GM12878 (cell line): ENCODE data around the gene GJA9. TPM values are rescaled to one million over a fixed set of nuclear protein-coding genes. Genes with fewer than 3 reads are reported as not detected.

Experiments
- ATAC-seq: fragments of 200-7000 bp; cut with Tn5 transposase; 3 replicates; pipeline ENCODE4 v1.9.1; 2020; ENCODE audit warnings: mild to moderate bottlenecking, moderate library complexity
- BruUV-seq: library from RNA; stranded (reverse); fragments of 400-500 nt; replicated peaks from 2 replicates; lab custom pipeline; 2021; lab: Mats Ljungman, UMichigan
- CTCF ChIA-PET: fragments of 300-600 bp; sonication (Branson Sonifier 250); formaldehyde crosslinking; extraction: SDS; loops from one replicate; lab custom pipeline; 2021; ENCODE audit warnings: inconsistent platforms; lab: Yijun Ruan, JAX
- POLR2A ChIA-PET: fragments of 350-600 bp; formaldehyde crosslinking; extraction: SDS; loops from one replicate; lab custom pipeline; 2021; ENCODE audit warnings: inconsistent platforms; lab: Charles Lee
- RAD21 ChIA-PET: fragments of 300-600 bp; sonication (Branson Sonifier 250); formaldehyde crosslinking; loops from one replicate; lab custom pipeline; 2023; ENCODE audit warnings: antibody characterized with exemption; ENCODE audit not compliant: unreplicated experiment; lab: Charles Lee
- SMC1A ChIA-PET: fragments of 300-600 bp; sonication (Branson Sonifier 250); formaldehyde crosslinking; loops from one replicate; lab custom pipeline; 2023; ENCODE audit not compliant: unreplicated experiment, uncharacterized antibody; lab: Charles Lee
- DNase-seq: peaks from one replicate; pipeline ENCODE4 v3.0.0-alpha.2; 2011; ENCODE audit warnings: low read depth, low spot score
- FAIRE-seq: peaks from 3 replicates; lab custom pipeline; 2011; peaks lifted over from hg19 to GRCh38; lab: Jason Lieb, UNC
- H2AFZ ChIP-seq: 2 replicates; pipeline ENCODE4 v1.6.0; 2011; ENCODE audit warnings: low read depth, low read length, control low read depth; ENCODE audit not compliant: control insufficient read depth
- H3K27ac ChIP-seq: 2 replicates; pipeline ENCODE4 v1.5.1; 2011; ENCODE audit warnings: control low read depth; ENCODE audit not compliant: control insufficient read depth, insufficient read depth
- H3K27me3 ChIP-seq, 2 experiments: replicated peaks in 1 of 2; 2 replicates each; pipeline versions ENCODE4 v1.6.0 to v1.6.1; 2011; ENCODE audit warnings: low read length in 1 of 2; ENCODE audit not compliant: control insufficient read depth in 2 of 2, insufficient read depth in 2 of 2
- H3K36me3 ChIP-seq, 2 experiments: 2 replicates each; pipeline ENCODE4 v1.5.1; 2011; ENCODE audit warnings: low read length in 1 of 2; ENCODE audit not compliant: control insufficient read depth in 2 of 2, insufficient read depth in 2 of 2
- H3K4me1 ChIP-seq: 2 replicates; pipeline ENCODE4 v1.6.1; 2011; ENCODE audit warnings: mild to moderate bottlenecking, low read length, moderate library complexity, mixed read lengths; ENCODE audit not compliant: control insufficient read depth, insufficient read depth
- H3K4me2 ChIP-seq: 2 replicates; pipeline ENCODE4 v1.6.0; 2011; ENCODE audit warnings: control low read depth; ENCODE audit not compliant: control insufficient read depth, insufficient read depth
- H3K4me3 ChIP-seq: fragments of 200-600 bp; sonication (generic); 2 replicates; pipeline ENCODE4 v1.5.1; 2016
- H3K79me2 ChIP-seq: 2 replicates; pipeline ENCODE4 v1.6.0; 2011; ENCODE audit warnings: low read length; ENCODE audit not compliant: control insufficient read depth, insufficient read depth
- H3K9ac ChIP-seq: 2 replicates; pipeline ENCODE4 v1.8.0; 2011; ENCODE audit warnings: low read length, control low read depth, mixed read lengths; ENCODE audit not compliant: control insufficient read depth, insufficient read depth
- H3K9me3 ChIP-seq: replicated peaks from 3 replicates; pipeline ENCODE4 v1.5.1; 2011; ENCODE audit warnings: mild to moderate bottlenecking, low read length; ENCODE audit not compliant: control insufficient read depth, insufficient read depth
- H4K20me1 ChIP-seq: 2 replicates; pipeline ENCODE4 v1.6.0; 2011; ENCODE audit not compliant: control insufficient read depth, insufficient read depth
- BACH1 ChIP-seq: fragments of 450-650 bp; IDR thresholded peaks from 2 replicates; pipeline ENCODE4 v1.6.1; 2017; ENCODE audit warnings: mild to moderate bottlenecking, borderline replicate concordance
- CEBPZ ChIP-seq: fragments of 150-350 bp; IDR thresholded peaks from 2 replicates; pipeline ENCODE4 v1.6.1; 2016; ENCODE audit warnings: low read depth, low read length
- CHD2 ChIP-seq: IDR thresholded peaks from 2 replicates; pipeline ENCODE4 v1.6.1; 2011; ENCODE audit warnings: low read depth, low read length, improper control_type of control experiment, borderline replicate concordance
- EED ChIP-seq: sonication (generic); IDR thresholded peaks from 2 replicates; pipeline ENCODE4 v1.6.1; 2016; ENCODE audit warnings: antibody characterized with exemption, low read depth
- EP300 ChIP-seq, 2 experiments: fragments of 150-350 bp in 1 of 2; IDR thresholded peaks; 2 replicates each; pipeline ENCODE4 v1.6.1; 2011 to 2012; ENCODE audit warnings: low read depth in 2 of 2, low read length in 2 of 2, borderline replicate concordance in 1 of 2, improper control_type of control experiment in 1 of 2, inconsistent platforms in 1 of 2; ENCODE audit not compliant: control insufficient read depth in 1 of 2
- EZH2 ChIP-seq: IDR thresholded peaks from 2 replicates; pipeline ENCODE4 v1.6.1; 2012; ENCODE audit warnings: low read depth, mild to moderate bottlenecking, control low read depth, inconsistent platforms, low read length, borderline replicate concordance; ENCODE audit not compliant: control insufficient read depth
- FOS ChIP-seq: IDR thresholded peaks from 3 replicates; pipeline ENCODE4 v1.6.1; 2011; ENCODE audit warnings: borderline replicate concordance; ENCODE audit not compliant: insufficient read length; ENCODE audit errors: extremely low read depth
- GABPA ChIP-seq: IDR thresholded peaks from 2 replicates; pipeline ENCODE4 v1.6.1; 2014; ENCODE audit warnings: antibody characterized with exemption, low read depth, mild to moderate bottlenecking, inconsistent platforms
- HDGF ChIP-seq: fragments of 450-650 bp; IDR thresholded peaks from 2 replicates; pipeline ENCODE4 v1.6.1; 2016; ENCODE audit warnings: antibody characterized with exemption
- IKZF2 ChIP-seq, 2 experiments: fragments of 450-650 bp; IDR thresholded peaks; 2 replicates each; pipeline ENCODE4 v1.6.1; 2017; ENCODE audit warnings: mild to moderate bottlenecking in 2 of 2, moderate library complexity in 2 of 2
- KAT2A ChIP-seq: conservative IDR thresholded peaks from 2 replicates; pipeline ENCODE4 v1.6.1; 2011; ENCODE audit warnings: low read depth, low read length; ENCODE audit not compliant: control insufficient read depth
- MYB ChIP-seq: fragments of 150-350 bp; IDR thresholded peaks from 2 replicates; pipeline ENCODE4 v1.6.1; 2014; ENCODE audit warnings: mild to moderate bottlenecking, low read depth, low read length, borderline replicate concordance
- RAD21 ChIP-seq: IDR thresholded peaks from 2 replicates; pipeline ENCODE4 v1.6.1; 2011; ENCODE audit warnings: mild to moderate bottlenecking, low read depth, low read length, moderate library complexity; ENCODE audit not compliant: insufficient read depth
- SMC3 ChIP-seq: IDR thresholded peaks from 2 replicates; pipeline ENCODE4 v1.6.1; 2011; ENCODE audit warnings: low read length, improper control_type of control experiment, borderline replicate concordance
- TARDBP ChIP-seq: IDR thresholded peaks from 2 replicates; pipeline ENCODE4 v1.6.1; 2016; ENCODE audit warnings: borderline replicate concordance
- TCF12 ChIP-seq: IDR thresholded peaks from 2 replicates; pipeline ENCODE4 v1.6.1; 2011; ENCODE audit warnings: low read depth, mild to moderate bottlenecking, low read length
- ZBED1 ChIP-seq: IDR thresholded peaks from 2 replicates; pipeline ENCODE4 v1.6.1; 2016; ENCODE audit warnings: borderline replicate concordance
- ZNF207 ChIP-seq: fragments of 450-650 bp; IDR thresholded peaks from 2 replicates; pipeline ENCODE4 v1.6.1; 2014; ENCODE audit warnings: antibody characterized with exemption, mild to moderate bottlenecking, borderline replicate concordance
- ZNF622 ChIP-seq: fragments of 450-650 bp; IDR thresholded peaks from 2 replicates; pipeline ENCODE4 v1.6.1; 2017; ENCODE audit warnings: mild to moderate bottlenecking, inconsistent platforms
- ZSCAN29 ChIP-seq: fragments of 450-650 bp; IDR thresholded peaks from 2 replicates; pipeline ENCODE4 v1.6.1; 2017; ENCODE audit warnings: mild to moderate bottlenecking, moderate library complexity
- WGBS: methylation state at CpG from one replicate; pipeline ENCODE4 v1.1.6; 2016; ENCODE audit warnings: low lambda C conversion rate; ENCODE audit not compliant: insufficient replicate concordance, insufficient coverage; ENCODE audit errors: missing lambda C conversion rate; 5-methylcytosine and 5-hydroxymethylcytosine counted together
- in situ Hi-C: fragments of 300-500 bp; cut with MboI; formaldehyde crosslinking; loops from 9 replicates; pipeline ENCODE4 v1.14.3; 2018; ENCODE audit warnings: mixed read lengths
- intact Hi-C: fragments of 100-400 bp; cut with micrococcal nuclease; formaldehyde crosslinking; loops from one replicate; pipeline ENCODE4 v1.14.2; 2022; ENCODE audit not compliant: unreplicated experiment
- polyA plus RNA-seq, 11 experiments: library from polyadenylated mRNA; depleted of rRNA in 4 of 11; unstranded in 6 of 11; stranded (reverse) in 5 of 11; fragments of >200 nt; fragmentation: Nextera tagmentation in 4 of 11; fragmentation: Illumina TruSeq in 1 of 11; extraction: Ambion mirVana in 4 of 11; extraction: Trizol in 1 of 11; gene quantifications; 1 replicate in 1 of 11; 2 replicates in 10 of 11; pipeline versions ENCODE4 v1.2.1 to v1.2.3, GENCODE V29; 2011 to 2016; ENCODE audit warnings: inconsistent platforms in 2 of 11, missing spikeins in 2 of 11, low read depth in 1 of 11
- total RNA-seq, 4 experiments: library from RNA; depleted of rRNA in 3 of 4; stranded (reverse); fragments of >200 nt in 3 of 4; fragmentation: Illumina TruSeq in 1 of 4; extraction: Trizol in 1 of 4; gene quantifications; 2 replicates each; pipeline versions ENCODE4 v1.2.1 to v1.2.3, GENCODE V29; 2013 to 2021
- TF ChIP-seq, protein P1 (sequence below): fragments of 450-650 bp; IDR thresholded peaks from 2 replicates; pipeline ENCODE4 v1.6.1; 2017; ENCODE audit warnings: mild to moderate bottlenecking

The GJA9 gene
- total and polyA plus RNA-seq, 10 of the 15 experiments (the other 5 are each of a cell fraction or from before 2014, with no cell fraction given) = 0.13 TPM; not detected in 9

- TF ChIP-seq EED (no peak), ZBED1 (no peak), SMC3 (no peak), CEBPZ (no peak), GABPA (no peak), EZH2 (no peak), CHD2 (no peak), ZSCAN29 (no peak), TCF12 (no peak)
These were observed 14.2 kb downstream of the GJA9 start (continued) for GRCh38 chr1:38867208-38867607.

DNA sequence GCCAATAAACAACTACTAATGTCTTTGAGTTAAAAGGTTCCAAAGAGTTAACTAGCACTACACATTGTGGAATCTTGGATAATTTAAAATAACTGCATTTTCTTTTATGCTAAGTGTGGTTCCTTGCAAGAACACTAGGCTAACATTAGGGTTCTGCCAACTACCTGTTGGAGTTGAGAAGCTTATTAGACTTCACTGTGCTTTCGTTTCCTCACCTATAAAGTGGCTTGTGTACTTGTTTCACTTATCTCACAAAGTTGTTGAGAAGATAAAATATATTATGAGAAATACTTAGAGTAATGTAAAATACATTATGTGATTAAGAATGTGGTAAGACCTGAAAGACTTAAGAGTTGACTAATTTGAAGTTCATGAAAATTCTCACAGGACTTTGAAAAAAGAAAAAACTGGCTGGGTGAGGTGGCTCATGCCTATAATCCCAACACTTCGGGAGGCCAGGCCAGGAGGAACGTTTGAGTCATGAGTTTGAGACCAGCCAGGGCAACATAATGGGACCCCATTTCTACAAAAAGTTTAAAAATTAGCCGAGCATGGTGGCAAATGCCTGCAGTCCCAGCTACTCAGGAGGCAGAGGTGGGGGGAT, 16.2 kb downstream of the GJA9 start:
- intact Hi-C loops = no loop called here
- ChIA-PET POLR2A (interaction anchor here (0.6 kb wide), 1 partner anchor 8 kb away, joined by 3 read pairs; no protein-coding TSS in a partner anchor), CTCF (no interaction called here), RAD21 (no interaction called here), SMC1A (no interaction called here)
- Histone ChIP-seq H3K27me3 (no peaks in the 10 kb centered on the region), H4K20me1 (no peaks in the 10 kb centered on the region), H2AFZ (no peak overlapping the region), H3K4me1 (peaks cover 4% of the 10 kb centered on the region; the same call in 1 of the 2 replicates), H3K79me2 (peaks cover 5% of the 10 kb centered on the region), H3K9ac (no peak overlapping the region), H3K9me3 (no peaks in the 10 kb centered on the region), H3K4me2 (no peak overlapping the region), H3K4me3 (no peak overlapping the region), H3K36me3 (no peaks in the 10 kb centered on the region), H3K27ac (no peak overlapping the region)
- 68% methylated on average over 4 of the region's 4 CpGs for WGBS
- DNase-seq (no peak), ATAC-seq (peak; percentile 48; the same call in 1 of the 3 replicates), FAIRE-seq (no peak)
- BruUV-seq = no TSS peak
- in situ Hi-C loops = no loop called here
- TF ChIP-seq MYB (no peak), HDGF (no peak), ZNF207 (no peak), TARDBP (no peak), BACH1 (no peak), ZNF622 (no peak), RAD21 (no peak), FOS (no peak), IKZF2 (IDR thresholded peaks at IDR 0.05) (no peak), EP300 (IDR thresholded peaks at IDR 0.05; ENCODE audit: borderline replicate concordance in 1 of 2, control insufficient read depth in 1 of 2, low read depth in 2 of 2, low read length in 2 of 2) (no peak), KAT2A (no peak)
- TF ChIP-seq, protein P1, sequence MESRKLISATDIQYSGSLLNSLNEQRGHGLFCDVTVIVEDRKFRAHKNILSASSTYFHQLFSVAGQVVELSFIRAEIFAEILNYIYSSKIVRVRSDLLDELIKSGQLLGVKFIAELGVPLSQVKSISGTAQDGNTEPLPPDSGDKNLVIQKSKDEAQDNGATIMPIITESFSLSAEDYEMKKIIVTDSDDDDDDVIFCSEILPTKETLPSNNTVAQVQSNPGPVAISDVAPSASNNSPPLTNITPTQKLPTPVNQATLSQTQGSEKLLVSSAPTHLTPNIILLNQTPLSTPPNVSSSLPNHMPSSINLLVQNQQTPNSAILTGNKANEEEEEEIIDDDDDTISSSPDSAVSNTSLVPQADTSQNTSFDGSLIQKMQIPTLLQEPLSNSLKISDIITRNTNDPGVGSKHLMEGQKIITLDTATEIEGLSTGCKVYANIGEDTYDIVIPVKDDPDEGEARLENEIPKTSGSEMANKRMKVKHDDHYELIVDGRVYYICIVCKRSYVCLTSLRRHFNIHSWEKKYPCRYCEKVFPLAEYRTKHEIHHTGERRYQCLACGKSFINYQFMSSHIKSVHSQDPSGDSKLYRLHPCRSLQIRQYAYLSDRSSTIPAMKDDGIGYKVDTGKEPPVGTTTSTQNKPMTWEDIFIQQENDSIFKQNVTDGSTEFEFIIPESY = no peak
